SK-N-SH treated with all-trans-retinoic acid at 6 μM for 48 hours (cell line): ENCODE results near the gene GPR37L1.

Source experiments
- ATAC-seq: fragments of 200-7000 bp; cut with Tn5 transposase; 3 replicates; pipeline ENCODE4 v1.9.1; 2020; ENCODE audit warnings: mild to moderate bottlenecking, moderate library complexity
- ARNTL ChIP-seq: fragments of 450-650 bp; formaldehyde crosslinking; IDR thresholded peaks from 2 replicates; pipeline ENCODE4 v1.5.0; 2020; ENCODE audit warnings: low read depth, mild to moderate bottlenecking, moderate library complexity, borderline replicate concordance
- BACH2 ChIP-seq: fragments of 250-450 bp; sonication (Bioruptor Pico); IDR thresholded peaks from 2 replicates; pipeline ENCODE4 v1.9.0; 2021; ENCODE audit warnings: mild to moderate bottlenecking, borderline replicate concordance
- CSDC2 ChIP-seq: fragments of 250-450 bp; sonication (Bioruptor Pico); IDR thresholded peaks from 2 replicates; pipeline ENCODE4 v1.5.0; 2020; ENCODE audit warnings: mild to moderate bottlenecking, moderate library complexity
- ESRRG ChIP-seq: fragments of 250-450 bp; sonication (Bioruptor Pico); IDR thresholded peaks from 2 replicates; pipeline ENCODE4 v1.6.1; 2021; ENCODE audit warnings: mild to moderate bottlenecking
- GLIS3 ChIP-seq: fragments of 250-450 bp; sonication (Bioruptor Pico); IDR thresholded peaks from 2 replicates; pipeline ENCODE4 v1.5.0; 2020; ENCODE audit warnings: mild to moderate bottlenecking, moderate library complexity
- ISL1 ChIP-seq: fragments of 250-450 bp; sonication (Bioruptor Pico); IDR thresholded peaks from 2 replicates; pipeline ENCODE4 v2.1.2; 2022; ENCODE audit warnings: mild to moderate bottlenecking, moderate library complexity
- OSR1 ChIP-seq: fragments of 250-450 bp; sonication (Bioruptor Pico); IDR thresholded peaks from 2 replicates; pipeline ENCODE4 v1.8.0; 2022; ENCODE audit warnings: moderate library complexity, mild to moderate bottlenecking, inconsistent platforms
- PPARA ChIP-seq: fragments of 250-450 bp; sonication (Bioruptor Pico); IDR thresholded peaks from 2 replicates; pipeline ENCODE4 v1.5.0; 2020; ENCODE audit warnings: mild to moderate bottlenecking, borderline replicate concordance
- RARB ChIP-seq: fragments of 250-450 bp; sonication (Bioruptor Pico); IDR thresholded peaks from 2 replicates; pipeline ENCODE4 v1.8.0; 2021; ENCODE audit warnings: mild to moderate bottlenecking, moderate library complexity
- SNAI2 ChIP-seq: fragments of 250-450 bp; sonication (Bioruptor Pico); IDR thresholded peaks from 2 replicates; pipeline ENCODE4 v1.5.0; 2020; ENCODE audit warnings: mild to moderate bottlenecking, moderate library complexity
- TCF4 ChIP-seq: fragments of 250-450 bp; sonication (Bioruptor Pico); IDR thresholded peaks from 2 replicates; pipeline ENCODE4 v1.8.0; 2021; ENCODE audit warnings: mild to moderate bottlenecking, moderate library complexity, borderline replicate concordance
- TOX ChIP-seq: fragments of 250-450 bp; sonication (Bioruptor Pico); IDR thresholded peaks from 2 replicates; pipeline ENCODE4 v1.8.0; 2021; ENCODE audit warnings: mild to moderate bottlenecking, moderate library complexity, borderline replicate concordance
- ZC3H10 ChIP-seq: fragments of 250-450 bp; sonication (Bioruptor Pico); IDR thresholded peaks from 2 replicates; pipeline ENCODE4 v1.5.1; 2021; ENCODE audit warnings: mild to moderate bottlenecking, moderate library complexity
- ZFP3 ChIP-seq: fragments of 250-450 bp; sonication (Bioruptor Pico); IDR thresholded peaks from 2 replicates; pipeline ENCODE4 v1.5.0; 2020; ENCODE audit warnings: mild to moderate bottlenecking, moderate library complexity
- ZFP30 ChIP-seq: fragments of 450-650 bp; formaldehyde crosslinking; IDR thresholded peaks from 2 replicates; pipeline ENCODE4 v1.5.0; 2022; ENCODE audit warnings: mild to moderate bottlenecking, moderate library complexity
- ZNF565 ChIP-seq: fragments of 450-650 bp; formaldehyde crosslinking; conservative IDR thresholded peaks from 2 replicates; pipeline ENCODE4 v1.5.0; 2020; ENCODE audit warnings: low read depth, mild to moderate bottlenecking, moderate library complexity
- ZNF70 ChIP-seq: fragments of 450-650 bp; formaldehyde crosslinking; IDR thresholded peaks from 2 replicates; pipeline ENCODE4 v1.5.0; 2020; ENCODE audit warnings: mild to moderate bottlenecking, moderate library complexity
- ZNF8 ChIP-seq: fragments of 450-650 bp; formaldehyde crosslinking; IDR thresholded peaks from 2 replicates; pipeline ENCODE4 v1.5.0; 2020; ENCODE audit warnings: mild to moderate bottlenecking, moderate library complexity
- TF ChIP-seq, protein P1 (sequence below): fragments of 250-450 bp; sonication (Bioruptor Pico); IDR thresholded peaks from 2 replicates; pipeline ENCODE4 v1.5.1; 2020; ENCODE audit warnings: low read depth, mild to moderate bottlenecking, moderate library complexity
- TF ChIP-seq, protein P2 (sequence below): fragments of 250-450 bp; sonication (Bioruptor Pico); IDR thresholded peaks from 2 replicates; pipeline ENCODE4 v1.5.0; 2020; ENCODE audit warnings: mild to moderate bottlenecking, moderate library complexity
- TF ChIP-seq, protein P3 (sequence below): fragments of 250-450 bp; sonication (Bioruptor Pico); IDR thresholded peaks from 2 replicates; pipeline ENCODE4 v1.8.0; 2020; ENCODE audit warnings: mild to moderate bottlenecking, moderate library complexity, borderline replicate concordance
- TF ChIP-seq, protein P4 (sequence below): fragments of 250-450 bp; sonication (Bioruptor Pico); IDR thresholded peaks from 2 replicates; pipeline ENCODE4 v1.5.1; 2021; ENCODE audit warnings: mild to moderate bottlenecking, moderate library complexity
- TF ChIP-seq, protein P5 (sequence below): fragments of 250-450 bp; sonication (Bioruptor Pico); IDR thresholded peaks from 2 replicates; pipeline ENCODE4 v1.8.0; 2021; ENCODE audit warnings: low read depth, mild to moderate bottlenecking, moderate library complexity, borderline replicate concordance

The GPR37L1 gene

GRCh38 chr1:202146993-202147392 is 24.3 kb downstream of the GPR37L1 start (continued):
- TF ChIP-seq, protein P1, sequence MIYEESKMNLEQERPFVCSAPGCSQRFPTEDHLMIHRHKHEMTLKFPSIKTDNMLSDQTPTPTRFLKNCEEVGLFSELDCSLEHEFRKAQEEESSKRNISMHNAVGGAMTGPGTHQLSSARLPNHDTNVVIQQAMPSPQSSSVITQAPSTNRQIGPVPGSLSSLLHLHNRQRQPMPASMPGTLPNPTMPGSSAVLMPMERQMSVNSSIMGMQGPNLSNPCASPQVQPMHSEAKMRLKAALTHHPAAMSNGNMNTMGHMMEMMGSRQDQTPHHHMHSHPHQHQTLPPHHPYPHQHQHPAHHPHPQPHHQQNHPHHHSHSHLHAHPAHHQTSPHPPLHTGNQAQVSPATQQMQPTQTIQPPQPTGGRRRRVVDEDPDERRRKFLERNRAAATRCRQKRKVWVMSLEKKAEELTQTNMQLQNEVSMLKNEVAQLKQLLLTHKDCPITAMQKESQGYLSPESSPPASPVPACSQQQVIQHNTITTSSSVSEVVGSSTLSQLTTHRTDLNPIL (CRISPR knock-in tag) = no peak
- TF ChIP-seq ZNF70 (CRISPR knock-in tag) (no peak), ISL1 (CRISPR knock-in tag) (no peak), CSDC2 (CRISPR knock-in tag) (no peak)

GRCh38 chr1:202148391-202148790 is 25.7 kb downstream of the GPR37L1 start:
- TF ChIP-seq RARB (CRISPR knock-in tag) = no peak
- no peak for TF ChIP-seq CSDC2 (CRISPR knock-in tag)
- TF ChIP-seq PPARA (CRISPR knock-in tag) = no peak
- no peak for TF ChIP-seq ZNF565 (CRISPR knock-in tag)
- TF ChIP-seq, protein P2, sequence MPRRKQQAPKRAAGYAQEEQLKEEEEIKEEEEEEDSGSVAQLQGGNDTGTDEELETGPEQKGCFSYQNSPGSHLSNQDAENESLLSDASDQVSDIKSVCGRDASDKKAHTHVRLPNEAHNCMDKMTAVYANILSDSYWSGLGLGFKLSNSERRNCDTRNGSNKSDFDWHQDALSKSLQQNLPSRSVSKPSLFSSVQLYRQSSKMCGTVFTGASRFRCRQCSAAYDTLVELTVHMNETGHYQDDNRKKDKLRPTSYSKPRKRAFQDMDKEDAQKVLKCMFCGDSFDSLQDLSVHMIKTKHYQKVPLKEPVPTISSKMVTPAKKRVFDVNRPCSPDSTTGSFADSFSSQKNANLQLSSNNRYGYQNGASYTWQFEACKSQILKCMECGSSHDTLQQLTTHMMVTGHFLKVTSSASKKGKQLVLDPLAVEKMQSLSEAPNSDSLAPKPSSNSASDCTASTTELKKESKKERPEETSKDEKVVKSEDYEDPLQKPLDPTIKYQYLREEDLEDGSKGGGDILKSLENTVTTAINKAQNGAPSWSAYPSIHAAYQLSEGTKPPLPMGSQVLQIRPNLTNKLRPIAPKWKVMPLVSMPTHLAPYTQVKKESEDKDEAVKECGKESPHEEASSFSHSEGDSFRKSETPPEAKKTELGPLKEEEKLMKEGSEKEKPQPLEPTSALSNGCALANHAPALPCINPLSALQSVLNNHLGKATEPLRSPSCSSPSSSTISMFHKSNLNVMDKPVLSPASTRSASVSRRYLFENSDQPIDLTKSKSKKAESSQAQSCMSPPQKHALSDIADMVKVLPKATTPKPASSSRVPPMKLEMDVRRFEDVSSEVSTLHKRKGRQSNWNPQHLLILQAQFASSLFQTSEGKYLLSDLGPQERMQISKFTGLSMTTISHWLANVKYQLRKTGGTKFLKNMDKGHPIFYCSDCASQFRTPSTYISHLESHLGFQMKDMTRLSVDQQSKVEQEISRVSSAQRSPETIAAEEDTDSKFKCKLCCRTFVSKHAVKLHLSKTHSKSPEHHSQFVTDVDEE (CRISPR knock-in tag) = no peak
- TF ChIP-seq ZC3H10 (CRISPR knock-in tag) = no peak
- TF ChIP-seq, protein P3, sequence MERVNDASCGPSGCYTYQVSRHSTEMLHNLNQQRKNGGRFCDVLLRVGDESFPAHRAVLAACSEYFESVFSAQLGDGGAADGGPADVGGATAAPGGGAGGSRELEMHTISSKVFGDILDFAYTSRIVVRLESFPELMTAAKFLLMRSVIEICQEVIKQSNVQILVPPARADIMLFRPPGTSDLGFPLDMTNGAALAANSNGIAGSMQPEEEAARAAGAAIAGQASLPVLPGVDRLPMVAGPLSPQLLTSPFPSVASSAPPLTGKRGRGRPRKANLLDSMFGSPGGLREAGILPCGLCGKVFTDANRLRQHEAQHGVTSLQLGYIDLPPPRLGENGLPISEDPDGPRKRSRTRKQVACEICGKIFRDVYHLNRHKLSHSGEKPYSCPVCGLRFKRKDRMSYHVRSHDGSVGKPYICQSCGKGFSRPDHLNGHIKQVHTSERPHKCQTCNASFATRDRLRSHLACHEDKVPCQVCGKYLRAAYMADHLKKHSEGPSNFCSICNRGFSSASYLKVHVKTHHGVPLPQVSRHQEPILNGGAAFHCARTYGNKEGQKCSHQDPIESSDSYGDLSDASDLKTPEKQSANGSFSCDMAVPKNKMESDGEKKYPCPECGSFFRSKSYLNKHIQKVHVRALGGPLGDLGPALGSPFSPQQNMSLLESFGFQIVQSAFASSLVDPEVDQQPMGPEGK (CRISPR knock-in tag) = no peak
- TF ChIP-seq OSR1 (CRISPR knock-in tag) = no peak
- no peak for TF ChIP-seq ARNTL (CRISPR knock-in tag)
- TF ChIP-seq, protein P4, sequence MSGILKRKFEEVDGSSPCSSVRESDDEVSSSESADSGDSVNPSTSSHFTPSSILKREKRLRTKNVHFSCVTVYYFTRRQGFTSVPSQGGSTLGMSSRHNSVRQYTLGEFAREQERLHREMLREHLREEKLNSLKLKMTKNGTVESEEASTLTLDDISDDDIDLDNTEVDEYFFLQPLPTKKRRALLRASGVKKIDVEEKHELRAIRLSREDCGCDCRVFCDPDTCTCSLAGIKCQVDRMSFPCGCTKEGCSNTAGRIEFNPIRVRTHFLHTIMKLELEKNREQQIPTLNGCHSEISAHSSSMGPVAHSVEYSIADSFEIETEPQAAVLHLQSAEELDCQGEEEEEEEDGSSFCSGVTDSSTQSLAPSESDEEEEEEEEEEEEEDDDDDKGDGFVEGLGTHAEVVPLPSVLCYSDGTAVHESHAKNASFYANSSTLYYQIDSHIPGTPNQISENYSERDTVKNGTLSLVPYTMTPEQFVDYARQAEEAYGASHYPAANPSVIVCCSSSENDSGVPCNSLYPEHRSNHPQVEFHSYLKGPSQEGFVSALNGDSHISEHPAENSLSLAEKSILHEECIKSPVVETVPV (CRISPR knock-in tag) = no peak
- no peak for TF ChIP-seq ZFP30 (CRISPR knock-in tag)
- no peak for TF ChIP-seq TCF4
- no peak for TF ChIP-seq ESRRG
- TF ChIP-seq BACH2 = no peak
- TF ChIP-seq GLIS3 (CRISPR knock-in tag) = no peak
- TF ChIP-seq, protein P1 (CRISPR knock-in tag) = no peak
- no peak for TF ChIP-seq ZFP3 (CRISPR knock-in tag)
- TF ChIP-seq TOX (CRISPR knock-in tag) = no peak
- TF ChIP-seq, protein P5, sequence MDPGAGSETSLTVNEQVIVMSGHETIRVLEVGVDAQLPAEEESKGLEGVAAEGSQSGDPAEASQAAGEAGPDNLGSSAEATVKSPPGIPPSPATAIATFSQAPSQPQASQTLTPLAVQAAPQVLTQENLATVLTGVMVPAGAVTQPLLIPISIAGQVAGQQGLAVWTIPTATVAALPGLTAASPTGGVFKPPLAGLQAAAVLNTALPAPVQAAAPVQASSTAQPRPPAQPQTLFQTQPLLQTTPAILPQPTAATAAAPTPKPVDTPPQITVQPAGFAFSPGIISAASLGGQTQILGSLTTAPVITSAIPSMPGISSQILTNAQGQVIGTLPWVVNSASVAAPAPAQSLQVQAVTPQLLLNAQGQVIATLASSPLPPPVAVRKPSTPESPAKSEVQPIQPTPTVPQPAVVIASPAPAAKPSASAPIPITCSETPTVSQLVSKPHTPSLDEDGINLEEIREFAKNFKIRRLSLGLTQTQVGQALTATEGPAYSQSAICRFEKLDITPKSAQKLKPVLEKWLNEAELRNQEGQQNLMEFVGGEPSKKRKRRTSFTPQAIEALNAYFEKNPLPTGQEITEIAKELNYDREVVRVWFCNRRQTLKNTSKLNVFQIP = no peak
- TF ChIP-seq ZNF70 (CRISPR knock-in tag) = no peak
- ATAC-seq = no peak

- ATAC-seq = no peak
- TF ChIP-seq ZNF565 (CRISPR knock-in tag) (no peak), TCF4 (no peak), ZNF70 (CRISPR knock-in tag) (no peak), TOX (CRISPR knock-in tag) (no peak), ZNF8 (no peak), CSDC2 (CRISPR knock-in tag) (no peak), ISL1 (CRISPR knock-in tag) (no peak), ZFP30 (CRISPR knock-in tag) (no peak), OSR1 (CRISPR knock-in tag) (no peak), SNAI2 (CRISPR knock-in tag) (no peak), RARB (CRISPR knock-in tag) (no peak), ZC3H10 (CRISPR knock-in tag) (no peak), GLIS3 (CRISPR knock-in tag) (no peak)
- TF ChIP-seq, protein P4 (CRISPR knock-in tag) = no peak
- TF ChIP-seq, protein P5 = no peak
These were observed 26.8 kb downstream of the GPR37L1 start for GRCh38 chr1:202149566-202149965.
